ENCODE measurements around the gene NTF4.
A peak's percentile ranks its signal among the peaks of the same experiment; 100 is the strongest.
"Not testable (repeated sequence)": the region's sequence is repeated elsewhere in the genome, so short reads cannot be mapped to it uniquely, and the experiment has no call there.

The NTF4 gene

GRCh38 chr19:49086296-49086695 lies 21.7 kb upstream of the NTF4 start:
- no peak for DNase-seq

- DNase-seq = no peak
These were observed 21.2 kb upstream of the NTF4 start for GRCh38 chr19:49085868-49086232.

- DNase-seq = peak; percentile 99
These were observed 20.6 kb upstream of the NTF4 start, which contains the start of gene SNRNP70 for GRCh38 chr19:49085020-49085867. TSS of gene SNRNP70 (plus strand) at chr19:49085451. CDS start at chr19:49086415, 964 bp downstream.

- no peak for DNase-seq
These were observed 19.8 kb upstream of the NTF4 start for GRCh38 chr19:49084206-49085019.

- no peak for DNase-seq
These were observed 16.7 kb upstream of the NTF4 start for GRCh38 chr19:49081273-49081672.

GRCh38 chr19:49080392-49080791 lies 15.8 kb upstream of the NTF4 start:
- no peak for DNase-seq

- not testable (repeated sequence) for DNase-seq
These were observed 10.3 kb upstream of the NTF4 start for GRCh38 chr19:49074869-49075268.

GRCh38 chr19:49073514-49074378 lies 9.1 kb upstream of the NTF4 start:
- DNase-seq = no peak

GRCh38 chr19:49071860-49072547 lies 7.4 kb upstream of the NTF4 start:
- peak in 1 of 2 experiments; percentile 46 for DNase-seq

- no peak for DNase-seq
These were observed 5.8 kb upstream of the NTF4 start for GRCh38 chr19:49070416-49070815.

- no peak for DNase-seq
These were observed 4.4 kb upstream of the NTF4 start for GRCh38 chr19:49069026-49069425.

- DNase-seq = no peak
These were observed 2.9 kb upstream of the NTF4 start for GRCh38 chr19:49067554-49067953.

GRCh38 chr19:49065905-49066512 lies 1.4 kb upstream of the NTF4 start:
- DNase-seq = no peak

- no peak for DNase-seq
These were observed 489 bp downstream of the NTF4 start for GRCh38 chr19:49064029-49064629.

GRCh38 chr19:49061445-49061844 lies 3.2 kb downstream of the NTF4 start:
- no peak for DNase-seq

GRCh38 chr19:49061000-49061399 lies 3.6 kb downstream of the NTF4 start:
- DNase-seq = no peak

- DNase-seq = no peak
These were observed 5.6 kb downstream of the NTF4 start for GRCh38 chr19:49059053-49059452.

GRCh38 chr19:49058562-49058961 lies 6.1 kb downstream of the NTF4 start:
- DNase-seq = no peak

- peak; percentile 31 to 34 for DNase-seq
These were observed 6.9 kb downstream of the NTF4 start, which contains the start of gene CGB7 for GRCh38 chr19:49057636-49058234. TSS of gene CGB7 (minus strand) at chr19:49057749. CDS start at chr19:49055375, 2,374 bp downstream.

GRCh38 chr19:49056902-49057596 lies 7.6 kb downstream of the NTF4 start:
- not testable (repeated sequence) for DNase-seq

All from stimulated activated CD4-positive, alpha-beta T cell treated with anti-CD3 and anti-CD28 coated beads, Interleukin-4, amount 100 ng/mL, for 4 hours (primary cell).